H1 (cell line): ENCODE results near the gene STX8. TPM values are rescaled to one million over a fixed set of nuclear protein-coding genes. Genes with fewer than 3 reads are reported as not detected.

Experiments used
- CTCF ChIA-PET: fragments of 300-600 bp; sonication (Branson Sonifier 250); formaldehyde crosslinking; loops from one replicate; lab custom pipeline; 2021; ENCODE audit not compliant: partially characterized antibody; lab: Charles Lee
- POLR2A ChIA-PET: fragments of 300-600 bp; sonication (Branson Sonifier 250); formaldehyde crosslinking; loops from one replicate; lab custom pipeline; 2021; ENCODE audit warnings: inconsistent platforms; ENCODE audit not compliant: partially characterized antibody; lab: Charles Lee
- DNase-seq, 2 experiments: peaks; one replicate each; pipeline versions ENCODE4 v3.0.0 to v3.0.0-alpha.2; 2010 to 2022; ENCODE audit warnings: low spot score in 2 of 2, low read depth in 1 of 2, mixed read lengths in 1 of 2
- FAIRE-seq: peaks from 2 replicates; lab custom pipeline; 2011; peaks lifted over from hg19 to GRCh38; lab: Jason Lieb, UNC
- H2AFZ ChIP-seq: 2 replicates; pipeline ENCODE4 v1.8.1; 2012; ENCODE audit warnings: low read length, inconsistent platforms
- H2AK5ac ChIP-seq: 2 replicates; pipeline ENCODE4 v1.6.1; 2013; ENCODE audit warnings: low read depth, low read length
- H2BK120ac ChIP-seq: replicated peaks from 2 replicates; pipeline ENCODE3; 2013; ENCODE audit warnings: low read depth, low read length, inconsistent platforms
- H2BK12ac ChIP-seq: 2 replicates; pipeline ENCODE4 v1.6.1; 2013; ENCODE audit warnings: low read depth, low read length
- H2BK15ac ChIP-seq: 2 replicates; pipeline ENCODE4 v1.6.1; 2013; ENCODE audit warnings: low read length
- H2BK20ac ChIP-seq: 2 replicates; pipeline ENCODE4 v1.6.1; 2013; ENCODE audit warnings: low read length
- H2BK5ac ChIP-seq: 2 replicates; pipeline ENCODE4 v1.6.1; 2013; ENCODE audit warnings: low read depth, low read length
- H3K14ac ChIP-seq: 2 replicates; pipeline ENCODE4 v1.6.1; 2013; ENCODE audit warnings: inconsistent platforms; ENCODE audit not compliant: insufficient read length
- H3K18ac ChIP-seq: 2 replicates; pipeline ENCODE4 v1.6.1; 2013; ENCODE audit warnings: low read length; ENCODE audit errors: extremely low read depth
- H3K23ac ChIP-seq: 2 replicates; pipeline ENCODE4 v1.6.1; 2013; ENCODE audit warnings: inconsistent platforms; ENCODE audit not compliant: insufficient read length
- H3K23me2 ChIP-seq: 2 replicates; pipeline ENCODE4 v1.6.1; 2013; ENCODE audit warnings: low read depth, low read length
- H3K27ac ChIP-seq: 2 replicates; pipeline ENCODE4 v1.6.1; 2011; ENCODE audit warnings: low read depth, low read length, inconsistent platforms
- H3K27me3 ChIP-seq, 4 experiments: replicated peaks in 1 of 4; 1 replicate in 1 of 4; 2 replicates in 3 of 4; pipeline versions ENCODE4 v1.6.1 to v1.8.1; 2011 to 2013; ENCODE audit warnings: low read length in 3 of 4, mild to moderate bottlenecking in 3 of 4, inconsistent platforms in 2 of 4, mixed read lengths in 2 of 4, moderate library complexity in 1 of 4; ENCODE audit not compliant: control insufficient read depth in 3 of 4, insufficient read depth in 3 of 4; ENCODE audit errors: extremely low read depth in 1 of 4
- H3K36me3 ChIP-seq, 4 experiments: 2 replicates each; pipeline versions ENCODE4 v1.6.1 to v1.8.1; 2011 to 2013; ENCODE audit warnings: mild to moderate bottlenecking in 4 of 4, low read length in 3 of 4, moderate library complexity in 2 of 4, control low read depth in 1 of 4, inconsistent platforms in 1 of 4; ENCODE audit not compliant: insufficient read depth in 4 of 4, control insufficient read depth in 2 of 4
- H3K4ac ChIP-seq: replicated peaks from 2 replicates; pipeline ENCODE3; 2013; ENCODE audit warnings: low read length, low read depth, mixed read lengths, inconsistent platforms; ENCODE audit not compliant: insufficient read length
- H3K4me1 ChIP-seq, 4 experiments: replicated peaks in 1 of 4; 1 replicate in 1 of 4; 2 replicates in 3 of 4; pipeline versions ENCODE4 v1.6.1 to v1.8.1; 2011 to 2013; ENCODE audit warnings: low read length in 3 of 4, inconsistent platforms in 2 of 4, mixed read lengths in 1 of 4; ENCODE audit not compliant: insufficient read depth in 4 of 4, control insufficient read depth in 3 of 4
- H3K4me2 ChIP-seq, 2 experiments: 2 replicates each; pipeline versions ENCODE4 v1.6.1 to v1.8.1; 2011 to 2013; ENCODE audit warnings: low read depth in 2 of 2, low read length in 2 of 2, control low read depth in 1 of 2, inconsistent platforms in 1 of 2, mild to moderate bottlenecking in 1 of 2; ENCODE audit not compliant: insufficient read depth in 1 of 2
- H3K4me3 ChIP-seq, 4 experiments: fragments of 200-600, 300-600 bp in 1 of 4; sonication (generic), shearing (Covaris generic), sonication (Bioruptor Twin) in 1 of 4; 2 replicates each; pipeline versions ENCODE4 v1.5.1 to v1.8.1; 2011 to 2016; ENCODE audit warnings: low read length in 4 of 4, low read depth in 3 of 4, control low read depth in 2 of 4, inconsistent platforms in 2 of 4, mild to moderate bottlenecking in 2 of 4, mixed read lengths in 1 of 4, moderate library complexity in 1 of 4; ENCODE audit not compliant: insufficient read depth in 2 of 4; ENCODE audit errors: extremely low read depth in 1 of 4
- H3K56ac ChIP-seq: replicated peaks from 2 replicates; pipeline ENCODE3; 2013; ENCODE audit warnings: low read depth, mild to moderate bottlenecking, mixed read lengths, low read length, inconsistent platforms; ENCODE audit not compliant: insufficient read length
- H3K79me1 ChIP-seq: 2 replicates; pipeline ENCODE4 v1.6.1; 2013; ENCODE audit warnings: low read depth, low read length, control low read depth
- H3K79me2 ChIP-seq, 2 experiments: 2 replicates each; pipeline versions ENCODE4 v1.6.1 to v1.8.1; 2012 to 2013; ENCODE audit warnings: low read length in 2 of 2, mild to moderate bottlenecking in 2 of 2, inconsistent platforms in 1 of 2; ENCODE audit not compliant: insufficient read depth in 2 of 2, control insufficient read depth in 1 of 2
- H3K9ac ChIP-seq, 4 experiments: replicated peaks in 1 of 4; 1 replicate in 1 of 4; 2 replicates in 3 of 4; pipeline versions ENCODE4 v1.6.1 to v1.8.1; 2011 to 2013; ENCODE audit warnings: low read depth in 3 of 4, low read length in 3 of 4, control low read depth in 2 of 4, mild to moderate bottlenecking in 2 of 4, moderate library complexity in 2 of 4, inconsistent platforms in 1 of 4; ENCODE audit errors: extremely low read depth in 1 of 4
- H3K9me3 ChIP-seq, 2 experiments: 2 replicates each; pipeline versions ENCODE4 v1.6.1 to v1.8.1; 2012 to 2013; ENCODE audit warnings: mild to moderate bottlenecking in 2 of 2, moderate library complexity in 2 of 2, control low read depth in 1 of 2, inconsistent platforms in 1 of 2, low read depth in 1 of 2, low read length in 1 of 2, mixed read lengths in 1 of 2; ENCODE audit not compliant: insufficient read depth in 2 of 2
- H4K20me1 ChIP-seq, 2 experiments: replicated peaks in 1 of 2; 2 replicates each; pipeline versions ENCODE3 to v1.8.1; 2011 to 2013; ENCODE audit warnings: inconsistent platforms in 2 of 2, low read length in 2 of 2, mild to moderate bottlenecking in 1 of 2; ENCODE audit not compliant: insufficient read depth in 2 of 2, control insufficient read depth in 1 of 2
- H4K5ac ChIP-seq: 2 replicates; pipeline ENCODE4 v1.6.1; 2013; ENCODE audit warnings: low read length, low read depth, mixed read lengths, inconsistent platforms; ENCODE audit not compliant: insufficient read length
- H4K8ac ChIP-seq: 2 replicates; pipeline ENCODE4 v1.8.0; 2013; ENCODE audit warnings: mild to moderate bottlenecking, moderate library complexity, low read length, inconsistent platforms; ENCODE audit not compliant: insufficient read depth; ENCODE audit errors: extremely low read depth
- H4K91ac ChIP-seq: replicated peaks from 2 replicates; pipeline ENCODE3; 2013; ENCODE audit warnings: low read length, mixed read lengths, inconsistent platforms; ENCODE audit not compliant: insufficient read length
- BCL11A ChIP-seq, 2 experiments: IDR thresholded peaks; one replicate each; pipeline ENCODE4 v1.6.1; 2011; ENCODE audit warnings: low read depth in 2 of 2, low read length in 2 of 2, mild to moderate bottlenecking in 2 of 2
- BRCA1 ChIP-seq: IDR thresholded peaks from 2 replicates; pipeline ENCODE4 v1.6.1; 2012; ENCODE audit warnings: low read depth, low read length, improper control_type of control experiment
- CBX5 ChIP-seq: fragments of 300-800, 300-1000 bp; sonication (generic); IDR thresholded peaks from 2 replicates; pipeline ENCODE4 v1.7.1; 2016; ENCODE audit warnings: antibody characterized with exemption, low read length, low read depth
- FOSL1 ChIP-seq: IDR thresholded peaks from 2 replicates; pipeline ENCODE4 v1.6.1; 2011; ENCODE audit warnings: mild to moderate bottlenecking, low read depth, low read length, moderate library complexity; ENCODE audit not compliant: insufficient read depth
- KDM4A ChIP-seq: IDR thresholded peaks from one replicate; pipeline ENCODE4 v1.7.1; 2012; ENCODE audit warnings: low read depth, mild to moderate bottlenecking, moderate library complexity, low read length, inconsistent platforms; ENCODE audit not compliant: severe bottlenecking
- NANOG ChIP-seq: IDR thresholded peaks from 2 replicates; pipeline ENCODE4 v1.6.1; 2011; ENCODE audit warnings: low read length, low read depth, mild to moderate bottlenecking, inconsistent platforms; ENCODE audit not compliant: insufficient read depth, poor library complexity, severe bottlenecking
- PHF8 ChIP-seq: fragments of 200-600 bp; sonication (generic); conservative IDR thresholded peaks from 2 replicates; pipeline ENCODE4 v1.7.1; 2012; ENCODE audit warnings: low read depth, mild to moderate bottlenecking, inconsistent platforms, low read length, moderate library complexity
- RAD21 ChIP-seq, 2 experiments: IDR thresholded peaks in 1 of 2; conservative IDR thresholded peaks in 1 of 2; 2 replicates each; pipeline ENCODE4 v1.6.1; 2011; ENCODE audit warnings: low read depth in 2 of 2, low read length in 2 of 2, improper control_type of control experiment in 1 of 2, inconsistent platforms in 1 of 2, mild to moderate bottlenecking in 1 of 2, moderate library complexity in 1 of 2
- SP2 ChIP-seq: IDR thresholded peaks from 2 replicates; pipeline ENCODE4 v1.6.1; 2012; ENCODE audit warnings: mild to moderate bottlenecking, low read length, inconsistent platforms
- TAF7 ChIP-seq: optimal IDR thresholded peaks from 2 replicates; pipeline ENCODE3; 2011; ENCODE audit warnings: low read depth, mild to moderate bottlenecking, inconsistent platforms, low read length, moderate library complexity, borderline replicate concordance
- WGBS, 2 experiments: shearing (Covaris generic) in 1 of 2; methylation state at CpG; one replicate each; pipeline versions ENCODE4 v1.1.6 to v1.1.7; 2013 to 2015; ENCODE audit warnings: low lambda C conversion rate in 2 of 2, mixed read lengths in 2 of 2, inconsistent platforms in 1 of 2, low coverage in 1 of 2, missing lambda C conversion rate in 1 of 2; ENCODE audit not compliant: insufficient replicate concordance in 2 of 2, insufficient coverage in 1 of 2, insufficient read length in 1 of 2; ENCODE audit errors: extremely low coverage in 1 of 2, missing lambda C conversion rate in 1 of 2; 5-methylcytosine and 5-hydroxymethylcytosine counted together
- polyA plus RNA-seq, 7 experiments: library from polyadenylated mRNA; depleted of rRNA in 3 of 7; stranded (reverse) in 5 of 7; unstranded in 2 of 7; fragments of >200 nt in 5 of 7; fragments of 200-250 nt in 2 of 7; gene quantifications; 1 replicate in 5 of 7; 2 replicates in 1 of 7; 4 replicates in 1 of 7; pipeline versions ENCODE4 v1.2.1 to v1.2.3, GENCODE V29; 2011 to 2013; ENCODE audit warnings: missing spikeins in 2 of 7, mixed read lengths in 2 of 7
- total RNA-seq: library from RNA; stranded (reverse); fragmentation: NEBNext Ultra II Directional; extraction: Animal tissue kit (Norgen Biotek cat#: 25700); gene quantifications from 2 replicates; pipeline ENCODE4 v1.2.1, GENCODE V29; 2021

The STX8 gene
- total and polyA plus RNA-seq, 2 of the 8 experiments (the other 6 are each of a cell fraction or from before 2014, with no cell fraction given) = 22.8 to 42.5 TPM

- H4K91ac ChIP-seq = no peak overlapping the region
- POLR2A ChIA-PET = no interaction called here
- WGBS, 2 experiments = 87% methylated on average over 3 of the region's 3 CpGs; no CpG with 5 or more reads in 1 of the 2 experiments
Measured at GRCh38 chr17:9364837-9365430, 210.7 kb downstream of the STX8 start.

More at GRCh38 chr17:9364837-9365430, 210.7 kb downstream of the STX8 start:
- H2AFZ ChIP-seq = no peak overlapping the region
- no peaks in the 10 kb centered on the region for H3K23me2 ChIP-seq
- no peak overlapping the region for H4K5ac ChIP-seq
- H3K23ac ChIP-seq = no peak overlapping the region
- no peak overlapping the region for H2AK5ac ChIP-seq
- no peak overlapping the region for H2BK15ac ChIP-seq
- FAIRE-seq (no peak), DNase-seq (no peak)
- H3K9me3 ChIP-seq = no peaks in the 10 kb centered on the region
- H3K56ac ChIP-seq = no peak overlapping the region
- no peaks in the 10 kb centered on the region for H3K79me1 ChIP-seq
- H3K9ac ChIP-seq = no peak overlapping the region
- no peak overlapping the region for H3K4me3 ChIP-seq
- H3K27me3 ChIP-seq = no peaks in the 10 kb centered on the region
- no peaks in the 10 kb centered on the region for H3K79me2 ChIP-seq
- H4K8ac ChIP-seq = no peak overlapping the region
- no peak overlapping the region for H2BK20ac ChIP-seq
- no peaks in the 10 kb centered on the region for H3K36me3 ChIP-seq
- CTCF ChIA-PET = interaction anchor here (0.8 to 2.1 kb wide), 3 partner anchors 13 to 203 kb away, joined by 3 to 5 read pairs (median 3); no protein-coding TSS in a partner anchor
- no peak overlapping the region for H3K4me2 ChIP-seq
- no peaks in the 10 kb centered on the region for H4K20me1 ChIP-seq
- H3K4ac ChIP-seq = no peak overlapping the region
- H3K18ac ChIP-seq = no peak overlapping the region
- TF ChIP-seq BCL11A (IDR thresholded peaks at IDR 0.05; ENCODE audit: low read depth in 2 of 2, low read length in 2 of 2) (no peak), NANOG (no peak), TAF7 (no peak), FOSL1 (no peak), SP2 (no peak), RAD21 (IDR thresholded peaks at IDR 0.05 in 1 of 2, conservative IDR thresholded peaks at IDR 0.05 in 1 of 2; ENCODE audit: low read depth in 2 of 2, low read length in 2 of 2) (no peak), KDM4A (no peak), BRCA1 (no peak), CBX5 (no peak), PHF8 (no peak)
- H3K14ac ChIP-seq = no peak overlapping the region
- no peak overlapping the region for H2BK120ac ChIP-seq
- no peak overlapping the region for H2BK5ac ChIP-seq
- no peak overlapping the region for H2BK12ac ChIP-seq
- no peaks in the 10 kb centered on the region for H3K4me1 ChIP-seq
- H3K27ac ChIP-seq = no peak overlapping the region
